GM21717 (cell line): ENCODE measurements around the gene PPM1N.
"Not testable (repeated sequence)": the region's sequence is repeated elsewhere in the genome, so short reads cannot be mapped to it uniquely, and the experiment has no call there.

Experiments
- ATAC-seq: cut with Tn5 transposase; IDR thresholded peaks from one replicate; pipeline ENCODE4 v1.9.1; 2021; ENCODE audit warnings: mild to moderate bottlenecking, moderate library complexity; ENCODE audit not compliant: unreplicated experiment

Gene PPM1N

DNA sequence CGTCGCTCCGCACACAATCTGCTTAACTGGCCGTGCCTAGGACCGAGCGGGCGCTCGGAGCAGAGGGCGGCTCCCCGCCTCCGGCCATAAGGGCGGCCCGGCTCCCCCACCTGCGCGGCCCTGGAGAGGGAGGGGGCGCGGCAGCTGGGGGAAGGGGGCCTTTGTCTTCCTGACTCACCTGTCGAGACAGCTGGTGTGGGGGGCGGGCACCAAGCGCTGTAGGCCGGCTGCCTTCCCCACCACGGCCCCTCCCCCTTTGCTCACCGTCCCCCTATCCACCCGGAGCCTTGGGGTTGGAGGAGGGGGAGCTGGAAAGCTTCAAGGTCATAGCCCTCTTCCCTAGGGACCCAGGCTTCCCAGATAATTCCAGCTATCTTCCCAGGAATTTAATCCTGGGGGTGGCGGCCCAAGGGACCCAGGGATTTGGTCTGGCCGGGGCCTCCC is 10.2 kb downstream of the PPM1N start:
- ATAC-seq = no peak

DNA sequence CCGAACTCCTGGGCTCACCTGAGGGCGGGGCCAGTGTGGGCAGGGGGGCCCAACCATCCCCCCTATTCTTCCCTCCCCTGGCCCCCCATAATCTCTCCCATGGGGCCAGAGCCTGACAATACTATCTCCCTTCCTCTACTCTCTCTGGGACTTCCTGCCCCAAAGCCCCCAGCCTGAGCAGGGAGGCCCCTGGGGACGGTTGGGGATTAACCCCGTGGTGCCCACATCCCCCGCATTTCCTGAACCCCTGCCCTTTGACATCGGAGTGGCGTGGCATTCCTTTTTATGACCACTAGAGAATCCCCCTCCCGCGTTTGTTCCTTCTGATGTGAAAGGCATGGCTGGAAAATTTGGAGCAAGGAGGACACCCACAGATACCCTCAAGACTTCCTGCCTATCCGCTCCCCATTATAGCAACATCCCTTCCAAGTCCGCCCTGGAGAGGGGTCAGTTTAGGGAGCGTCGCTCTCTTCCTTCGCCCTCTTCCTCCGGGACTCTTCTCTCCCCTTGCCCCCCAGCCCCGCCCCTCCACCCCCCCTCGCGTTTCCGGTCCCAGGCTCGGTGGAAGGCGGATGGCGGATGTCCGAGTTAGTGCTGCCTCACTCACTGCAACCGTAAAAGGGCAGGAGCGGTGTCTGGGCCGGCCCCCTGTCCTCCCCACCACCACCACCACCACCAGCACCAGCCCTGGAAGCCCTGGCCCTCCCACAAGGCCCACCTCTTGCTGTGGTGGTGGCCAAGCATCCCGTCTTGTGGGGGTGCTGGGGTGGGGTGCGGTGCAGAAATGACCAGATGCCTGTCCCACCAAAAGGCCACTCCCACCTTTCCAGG is 10.8 kb downstream of the PPM1N start:
- no peak for ATAC-seq

DNA sequence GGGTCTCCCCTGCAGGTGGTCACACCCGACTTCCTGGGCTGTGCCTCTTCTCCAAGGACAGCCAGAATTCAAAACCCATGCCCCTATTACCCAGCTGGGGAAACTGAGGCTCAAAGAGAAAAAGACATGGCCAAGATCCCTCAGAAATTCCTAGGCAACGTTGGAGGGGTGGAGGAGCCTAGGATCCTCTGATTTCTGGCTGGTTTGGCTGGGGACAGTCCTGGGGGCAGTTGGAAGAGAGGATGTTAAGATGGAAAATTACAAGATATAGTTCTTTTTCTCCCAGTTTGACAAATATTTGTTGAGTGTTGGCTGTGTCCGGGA is 11.4 kb downstream of the PPM1N start:
- no peak for ATAC-seq

DNA sequence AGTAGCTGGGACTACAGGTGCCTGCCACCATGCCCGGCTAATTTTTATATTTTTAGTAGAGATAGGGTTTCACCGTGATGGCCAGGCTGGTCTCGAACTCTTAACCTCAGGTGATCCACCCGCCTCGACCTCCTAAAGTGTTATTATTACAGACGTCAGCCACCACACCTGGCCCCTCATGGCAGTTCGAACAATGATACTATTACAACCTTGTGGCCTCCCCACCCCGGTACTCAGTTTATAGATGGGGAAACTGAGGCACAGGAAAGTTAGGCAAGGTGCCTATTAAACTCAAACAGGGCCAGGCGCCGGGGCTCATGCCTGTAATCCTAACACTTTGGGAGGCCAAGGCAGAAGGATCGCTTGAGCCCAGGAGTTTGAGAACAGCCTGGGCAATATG is 12.1 kb downstream of the PPM1N start:
- not testable (repeated sequence) for ATAC-seq

DNA sequence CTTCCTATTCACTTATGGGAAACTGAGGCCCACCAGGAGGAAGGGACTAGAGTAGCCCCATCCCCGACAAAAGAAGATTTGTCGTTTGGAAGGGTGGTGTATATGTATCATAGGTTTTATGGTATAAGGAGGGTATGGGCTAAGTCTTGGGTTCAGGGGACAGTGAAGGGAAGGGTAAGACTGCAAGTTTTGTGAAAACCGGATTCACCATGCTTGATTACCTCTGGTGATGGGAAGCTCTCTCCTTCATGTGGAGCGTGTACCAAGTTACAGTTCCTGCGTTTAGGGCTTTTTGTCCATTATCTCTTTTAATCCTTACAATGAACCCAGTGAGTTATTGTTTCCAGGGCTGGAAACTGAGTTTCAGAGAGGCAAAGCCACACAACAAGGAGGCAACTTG is 12.8 kb downstream of the PPM1N start:
- ATAC-seq = no peak

DNA sequence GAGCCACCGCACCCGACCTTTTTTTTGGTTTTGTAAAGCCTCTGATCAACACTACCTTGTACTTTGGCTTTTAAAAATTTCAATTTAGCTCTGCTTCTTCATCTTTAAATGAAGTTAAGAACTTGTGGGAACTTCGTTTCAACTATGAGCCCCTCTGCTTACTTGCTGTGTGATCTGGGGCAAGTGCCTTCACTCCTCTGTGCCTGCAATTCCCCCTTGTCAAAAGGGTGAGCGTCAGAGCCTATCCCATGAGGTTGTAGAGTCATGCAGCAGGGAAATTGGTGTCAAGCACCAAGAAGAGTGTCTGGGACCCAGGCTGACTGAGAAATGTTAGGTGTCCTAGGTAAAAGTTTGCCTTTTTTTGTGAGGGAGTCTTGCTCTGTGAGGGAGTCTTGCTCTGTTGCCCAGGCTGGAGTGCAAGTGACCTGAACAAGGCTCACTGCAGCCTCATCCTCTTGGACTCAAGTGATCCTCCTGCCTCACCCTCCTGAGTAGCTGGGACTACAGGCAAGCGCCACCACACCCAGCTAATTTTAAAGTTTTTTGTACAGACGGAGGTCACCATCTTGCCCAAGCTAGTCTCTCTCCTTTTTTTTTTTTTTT is 14.7 kb downstream of the PPM1N start:
- ATAC-seq = no peak

DNA sequence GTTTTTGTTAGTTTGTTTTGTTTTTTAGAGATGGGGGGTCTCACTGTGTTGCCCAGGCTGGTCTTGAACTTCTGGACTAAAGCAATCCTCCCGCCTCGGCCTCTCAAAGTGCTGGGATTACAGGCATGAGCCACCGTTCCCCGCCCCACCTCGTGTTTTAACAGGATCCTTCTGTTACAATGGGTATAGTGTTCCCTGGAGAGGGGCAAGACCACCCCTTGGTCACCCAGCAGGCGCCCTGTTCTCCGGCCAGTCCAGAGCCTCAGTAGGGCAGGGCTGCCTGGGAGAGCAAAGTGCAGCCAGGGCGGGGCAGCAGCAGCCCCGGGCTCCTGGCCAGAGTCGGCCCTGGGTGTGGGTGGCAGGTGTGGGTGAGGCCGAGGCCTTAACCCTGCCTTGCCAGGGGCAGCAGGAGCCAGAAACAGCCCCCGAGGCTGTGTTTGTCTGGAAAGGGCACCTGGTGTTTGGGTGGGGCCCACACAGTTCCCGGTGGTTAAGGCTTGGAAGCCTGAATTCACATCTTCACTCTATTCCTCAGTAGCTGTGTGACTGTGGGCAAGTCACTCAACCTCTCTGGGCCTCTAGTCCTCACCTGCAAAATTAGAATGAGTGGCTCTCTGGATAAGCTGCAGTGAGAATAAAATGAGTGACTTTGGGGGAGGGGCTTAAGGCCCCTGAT is 16.3 kb downstream of the PPM1N start:
- ATAC-seq = no peak

DNA sequence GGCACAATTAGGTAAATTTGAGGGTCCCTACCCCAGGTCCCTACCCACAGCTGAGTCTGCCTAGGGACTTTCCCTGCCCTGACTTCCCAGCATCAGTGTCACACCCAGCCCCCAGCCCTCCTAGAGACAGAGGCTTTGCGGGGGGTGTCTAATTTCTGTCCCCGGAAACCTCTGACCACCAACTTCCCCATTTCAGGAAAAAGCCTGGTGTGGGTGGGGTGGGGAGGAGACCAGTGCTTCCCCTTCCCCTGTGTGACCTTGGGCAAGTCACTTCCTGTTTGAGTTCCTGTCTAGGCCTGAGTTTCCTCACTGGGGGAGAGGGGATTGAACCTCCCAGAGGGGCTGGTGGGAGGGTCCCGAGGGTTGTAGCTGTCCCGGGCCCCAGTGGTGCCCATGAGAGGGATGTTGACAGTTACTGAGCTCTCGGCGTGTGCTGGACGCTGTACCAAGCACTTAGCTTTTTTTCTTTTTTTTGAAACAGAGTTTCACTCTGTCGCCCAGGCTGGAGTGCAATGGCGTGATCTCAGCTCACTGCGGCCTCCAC is 16.9 kb downstream of the PPM1N start:
- ATAC-seq = no peak

DNA sequence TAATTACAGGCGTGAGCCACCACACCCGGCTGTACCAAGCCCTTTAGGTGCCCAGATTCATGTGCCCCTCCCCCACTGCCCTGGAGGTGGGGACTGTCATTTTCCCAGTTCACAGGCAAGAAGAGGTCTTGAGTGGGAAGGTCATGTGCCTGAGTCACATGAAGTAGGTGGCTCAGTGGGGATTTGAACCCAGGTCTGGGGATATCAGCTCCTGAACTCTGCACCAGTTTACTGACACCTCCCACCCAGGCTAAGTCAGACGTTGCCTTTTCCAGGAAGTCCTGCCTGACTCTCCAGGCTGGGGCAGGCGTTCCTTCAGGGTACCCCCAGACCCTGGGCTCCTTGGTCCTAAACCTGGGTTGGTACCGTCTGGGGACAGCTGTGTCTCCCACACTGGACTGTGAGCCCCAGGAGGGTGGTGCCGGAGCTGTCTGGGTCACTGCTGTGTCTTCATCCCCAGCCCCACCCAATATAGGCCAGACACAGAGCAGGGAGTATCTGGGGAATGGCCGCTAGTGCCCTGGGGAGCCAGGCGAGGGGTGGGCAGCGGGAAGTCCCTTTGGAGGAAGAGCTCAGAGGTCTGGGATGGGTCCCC is 17.7 kb downstream of the PPM1N start:
- ATAC-seq = no peak

DNA sequence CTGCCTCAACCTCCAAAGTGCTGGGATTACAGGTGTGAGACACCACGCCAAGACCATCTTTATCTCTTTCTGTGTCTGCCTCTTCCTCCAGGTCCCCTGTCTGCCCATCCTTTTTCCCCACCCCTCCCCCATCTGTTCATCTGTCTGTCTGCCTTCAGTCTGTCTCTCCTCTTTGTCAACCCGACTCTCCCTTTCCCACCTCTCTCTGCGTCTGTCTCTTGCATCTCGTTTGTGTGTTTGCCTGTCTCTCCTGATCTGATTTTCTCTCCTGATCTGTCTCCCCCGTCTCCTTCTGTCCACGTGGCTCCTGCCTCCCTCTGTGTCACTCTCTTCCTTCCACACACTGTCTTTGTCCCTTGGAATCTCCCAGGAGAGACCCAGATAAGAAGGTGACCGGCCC is 19.0 kb downstream of the PPM1N start:
- no peak for ATAC-seq

DNA sequence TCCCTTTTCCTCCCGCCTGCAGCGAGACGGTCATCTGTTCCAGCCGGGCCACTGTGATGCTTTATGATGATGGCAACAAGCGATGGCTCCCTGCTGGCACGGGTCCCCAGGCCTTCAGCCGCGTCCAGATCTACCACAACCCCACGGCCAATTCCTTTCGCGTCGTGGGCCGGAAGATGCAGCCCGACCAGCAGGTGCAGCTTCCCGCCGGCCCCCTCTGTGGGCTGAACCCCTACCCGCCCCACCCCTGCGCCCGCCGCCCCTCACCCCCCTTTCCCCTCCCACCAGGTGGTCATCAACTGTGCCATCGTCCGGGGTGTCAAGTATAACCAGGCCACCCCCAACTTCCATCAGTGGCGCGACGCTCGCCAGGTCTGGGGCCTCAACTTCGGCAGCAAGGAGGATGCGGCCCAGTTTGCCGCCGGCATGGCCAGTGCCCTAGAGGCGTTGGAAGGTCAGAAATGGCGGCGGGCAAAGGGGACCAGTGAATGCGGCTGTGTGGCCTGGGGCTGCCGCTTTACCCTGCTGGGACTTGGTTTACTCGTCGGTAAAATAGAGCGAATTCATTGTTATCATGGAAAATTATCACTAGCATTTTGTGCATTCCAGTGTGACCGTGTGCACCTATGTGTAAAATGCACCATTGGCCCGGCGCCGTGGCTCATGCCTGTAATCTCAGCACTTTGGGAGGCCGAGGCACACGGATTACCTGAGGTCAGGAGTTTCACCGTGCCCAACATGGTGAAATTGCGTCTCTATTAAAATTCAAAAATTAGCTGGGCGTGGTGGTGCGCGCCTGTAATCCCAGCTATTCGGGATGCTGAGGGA is 19.6 kb downstream of the PPM1N start:
- ATAC-seq = no peak

DNA sequence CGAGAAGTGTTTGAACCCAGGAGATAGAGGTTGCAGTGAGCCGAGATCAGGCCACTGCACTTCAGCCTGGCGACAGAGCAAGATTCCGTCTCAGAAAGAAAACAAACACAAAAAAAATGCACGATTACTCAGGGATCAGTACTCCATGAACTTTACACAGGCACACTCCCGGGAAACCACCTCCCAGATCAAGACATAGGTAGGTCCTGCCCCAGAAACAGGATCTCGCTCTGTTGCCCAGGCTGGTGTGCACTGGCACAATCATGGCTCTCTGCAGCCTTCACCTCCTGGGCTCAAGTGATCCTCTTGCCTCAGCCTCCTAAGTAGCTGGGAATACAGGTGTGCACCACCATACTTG is 20.2 kb downstream of the PPM1N start:
- no peak for ATAC-seq

DNA sequence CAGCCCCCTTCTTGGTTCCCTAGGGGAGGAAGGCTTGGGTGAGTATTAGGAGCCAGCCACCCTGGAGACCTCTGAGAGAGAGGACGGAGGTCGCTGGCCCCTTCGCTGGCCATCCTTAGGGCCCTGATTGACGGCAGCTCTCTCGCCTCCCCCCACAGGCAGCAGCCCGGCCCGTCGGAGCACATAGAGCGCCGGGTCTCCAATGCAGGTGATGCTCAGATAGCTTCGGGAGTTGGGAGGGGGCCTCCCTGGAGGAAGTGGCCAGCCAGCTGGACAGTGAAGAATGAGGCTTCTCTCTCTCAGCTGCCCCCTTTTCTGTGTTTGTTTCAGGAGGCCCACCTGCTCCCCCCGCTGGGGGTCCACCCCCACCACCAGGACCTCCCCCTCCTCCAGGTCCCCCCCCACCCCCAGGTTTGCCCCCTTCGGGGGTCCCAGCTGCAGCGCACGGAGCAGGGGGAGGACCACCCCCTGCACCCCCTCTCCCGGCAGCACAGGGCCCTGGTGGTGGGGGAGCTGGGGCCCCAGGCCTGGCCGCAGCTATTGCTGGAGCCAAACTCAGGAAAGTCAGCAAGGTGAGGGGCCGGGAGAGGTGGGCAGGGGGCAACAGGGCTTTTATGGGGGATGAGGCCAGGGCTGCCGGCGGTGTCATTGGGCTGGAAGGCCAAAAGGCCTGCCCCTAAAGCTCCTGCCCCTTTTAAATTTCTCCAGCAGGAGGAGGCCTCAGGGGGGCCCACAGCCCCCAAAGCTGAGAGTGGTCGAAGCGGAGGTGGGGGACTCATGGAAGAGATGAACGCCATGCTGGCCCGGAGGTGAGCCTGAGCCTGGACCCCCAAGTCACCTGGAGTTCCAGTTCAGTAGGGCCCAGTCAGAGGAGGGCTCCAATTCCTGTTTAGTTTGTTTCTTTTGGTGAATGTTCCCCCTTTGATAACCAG is 24.0 kb downstream of the PPM1N start:
- no peak for ATAC-seq

DNA sequence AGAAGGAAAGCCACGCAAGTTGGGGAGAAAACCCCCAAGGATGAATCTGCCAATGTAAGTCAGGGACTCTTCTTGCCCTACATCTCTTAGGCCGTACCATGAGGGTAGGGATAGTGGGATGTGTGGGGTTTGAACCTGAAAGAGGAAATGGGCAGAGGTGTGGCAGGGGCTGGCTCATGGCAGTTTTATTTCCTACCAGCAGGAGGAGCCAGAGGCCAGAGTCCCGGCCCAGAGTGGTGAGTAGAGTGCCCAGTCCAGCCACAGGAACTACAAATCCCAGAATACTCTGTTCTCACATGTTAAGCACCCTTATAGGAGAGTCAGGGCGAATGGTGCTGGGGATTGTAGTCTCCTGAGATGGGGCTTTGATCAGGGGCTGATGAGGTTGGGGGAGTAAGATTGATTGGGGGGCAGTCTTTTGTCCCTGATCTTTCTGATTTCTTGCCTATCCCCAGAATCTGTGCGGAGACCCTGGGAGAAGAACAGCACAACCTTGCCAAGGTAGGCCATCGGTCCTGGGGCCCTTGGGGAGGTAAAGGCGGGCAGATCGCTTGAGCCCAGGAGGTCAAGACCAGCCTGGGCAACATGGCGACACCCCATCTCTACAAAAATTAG is 25.5 kb downstream of the PPM1N start:
- ATAC-seq = no peak

DNA sequence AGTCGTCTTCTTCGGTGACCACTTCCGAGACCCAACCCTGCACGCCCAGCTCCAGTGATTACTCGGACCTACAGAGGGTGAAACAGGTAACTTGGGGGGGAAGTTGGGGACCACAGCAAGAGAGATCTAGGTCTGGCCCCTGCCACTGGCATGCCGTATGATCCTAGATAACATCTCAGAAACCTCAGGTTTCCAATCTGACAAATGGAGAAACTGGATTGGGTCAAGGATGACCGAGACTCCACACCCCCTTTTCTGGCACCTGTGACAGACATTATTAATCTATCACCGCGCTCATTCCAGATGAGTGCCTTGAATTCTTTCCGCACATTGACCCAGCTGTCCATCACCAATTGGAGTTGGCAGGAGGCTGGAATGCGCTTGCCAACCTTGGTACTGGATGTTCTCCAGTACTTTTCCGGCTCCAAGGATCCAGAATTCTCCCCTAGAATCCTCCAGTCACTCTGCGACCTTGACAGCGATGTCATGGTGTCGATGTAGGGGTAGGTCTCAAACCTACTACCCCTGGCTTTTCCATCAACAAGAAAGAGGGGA is 26.4 kb downstream of the PPM1N start:
- no peak for ATAC-seq

DNA sequence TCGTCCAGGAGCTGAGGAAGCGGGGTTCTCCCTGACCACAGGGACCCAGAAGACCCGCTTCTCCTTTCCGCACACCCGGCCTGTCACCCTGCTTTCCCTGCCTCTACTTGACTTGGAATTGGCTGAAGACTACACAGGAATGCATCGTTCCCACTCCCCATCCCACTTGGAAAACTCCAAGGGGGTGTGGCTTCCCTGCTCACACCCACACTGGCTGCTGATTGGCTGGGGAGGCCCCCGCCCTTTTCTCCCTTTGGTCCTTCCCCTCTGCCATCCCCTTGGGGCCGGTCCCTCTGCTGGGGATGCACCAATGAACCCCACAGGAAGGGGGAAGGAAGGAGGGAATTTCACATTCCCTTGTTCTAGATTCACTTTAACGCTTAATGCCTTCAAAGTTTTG is 27.9 kb downstream of the PPM1N start:
- no peak for ATAC-seq

DNA sequence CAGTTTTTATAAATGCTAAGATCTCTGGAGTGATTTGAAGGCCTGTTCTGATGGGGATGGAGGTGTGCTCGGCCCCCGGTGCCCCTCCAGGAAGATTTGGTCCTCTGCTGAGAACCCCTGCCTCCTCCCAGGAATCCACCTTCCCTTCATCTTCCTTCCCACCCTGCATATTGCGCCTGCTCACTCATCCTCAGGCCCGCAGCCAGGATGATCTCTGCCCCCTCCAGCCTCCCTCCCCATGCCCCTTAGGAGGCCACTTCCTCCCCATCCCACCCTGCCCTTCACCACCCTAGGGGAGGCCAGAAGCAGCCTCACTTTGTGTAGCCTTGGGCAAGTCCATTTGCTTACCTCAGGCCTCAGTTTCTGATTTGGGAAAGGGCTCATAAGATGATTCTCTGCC is 28.7 kb downstream of the PPM1N start:
- ATAC-seq = no peak

DNA sequence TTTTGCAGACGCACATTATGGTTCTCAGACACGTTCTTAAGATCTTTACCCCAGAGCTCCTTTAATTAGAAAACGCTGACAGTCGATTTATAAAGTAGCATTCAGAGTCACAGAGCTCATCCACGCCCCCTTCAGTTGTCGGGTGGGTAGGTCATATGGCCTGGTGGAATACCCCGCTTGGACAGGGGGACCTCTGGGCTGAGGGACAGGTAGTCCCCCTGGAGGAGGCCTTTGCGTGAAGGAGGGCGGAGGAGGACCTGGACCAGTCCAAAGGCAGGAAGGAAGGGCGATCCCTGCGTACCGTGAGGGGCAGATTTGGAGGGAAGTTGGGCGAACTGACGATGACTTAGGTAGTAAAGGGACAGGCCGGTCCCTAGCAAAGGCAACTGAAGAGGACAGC is 29.5 kb downstream of the PPM1N start:
- no peak for ATAC-seq

DNA sequence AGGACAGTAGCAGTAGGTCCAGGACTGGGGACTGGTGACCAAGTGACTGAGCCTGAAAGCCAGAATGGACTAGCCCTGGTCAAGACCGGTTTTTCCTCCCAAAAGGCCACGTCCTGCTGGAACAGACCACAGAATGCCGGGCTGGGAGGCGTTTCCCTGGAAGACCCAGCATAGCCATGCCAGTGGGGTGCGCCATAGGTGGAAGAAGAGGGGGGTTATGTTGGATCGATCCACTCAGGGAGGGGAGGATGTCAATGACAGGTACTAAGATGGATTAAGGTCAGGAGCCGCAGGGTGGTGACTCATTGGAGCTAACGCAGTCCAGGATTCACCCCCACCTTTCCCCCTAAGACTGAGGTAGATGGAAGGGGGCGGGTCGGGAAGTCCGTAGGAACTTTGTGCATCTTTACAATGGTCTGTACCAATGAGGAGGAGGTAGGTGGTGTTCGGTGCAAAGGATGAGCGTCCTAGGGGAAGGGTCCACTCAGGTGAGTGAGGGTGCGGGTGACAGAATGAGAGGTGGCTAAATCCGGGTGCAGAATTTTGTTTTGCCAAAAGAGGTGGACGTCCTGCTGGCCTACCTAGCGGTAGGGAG is 30.0 kb downstream of the PPM1N start:
- ATAC-seq = no peak
